K562 (cell line): ENCODE results near the gene MEAF6. TPM values are rescaled to one million over a fixed set of nuclear protein-coding genes. Genes with fewer than 3 reads are reported as not detected.

Source experiments
- ATAC-seq: fragments of 200-7000 bp; cut with Tn5 transposase; 3 replicates; pipeline ENCODE4 v1.9.1; 2020; ENCODE audit warnings: moderate library complexity
- BruUV-seq: library from RNA; stranded (reverse); fragments of 400-500 nt; replicated peaks from 2 replicates; lab custom pipeline; 2021; lab: Mats Ljungman, UMichigan
- CTCF ChIA-PET: fragments of 300-600 bp; formaldehyde crosslinking; extraction: SDS; loops from one replicate; lab custom pipeline; 2021; ENCODE audit warnings: low intra/inter-chr PET ratio; lab: Yijun Ruan, JAX
- POLR2A ChIA-PET: fragments of 300-600, 350-650 bp; sonication (Branson Sonifier 250); formaldehyde crosslinking; extraction: SDS; loops from one replicate; lab custom pipeline; 2021; ENCODE audit warnings: antibody characterized with exemption, inconsistent platforms; lab: Yijun Ruan, JAX
- DNase-seq, 4 experiments: peaks; one replicate each; pipeline versions ENCODE4 v3.0.0 to v3.0.0-alpha.2; 2011 to 2018; ENCODE audit warnings: low spot score in 3 of 4, mixed read lengths in 3 of 4; ENCODE audit errors: extremely low read depth in 1 of 4
- FAIRE-seq: peaks from 2 replicates; lab custom pipeline; 2011; peaks lifted over from hg19 to GRCh38; lab: Jason Lieb, UNC
- H2AFZ ChIP-seq: 2 replicates; pipeline ENCODE4 v1.6.0; 2011; ENCODE audit warnings: low read depth, low read length, control low read depth, inconsistent platforms
- H3K27ac ChIP-seq: fragments of 200-600 bp; 3 replicates; pipeline ENCODE4 v1.8.0; 2011; ENCODE audit warnings: low read depth, mild to moderate bottlenecking, control low read depth, inconsistent platforms, low read length, moderate library complexity, mixed read lengths; ENCODE audit errors: extremely low read depth
- H3K27me3 ChIP-seq, 2 experiments: fragments of 300-600 bp in 1 of 2; 2 replicates in 1 of 2; 3 replicates in 1 of 2; pipeline versions ENCODE4 v1.6.0 to v1.8.0; 2011; ENCODE audit warnings: inconsistent platforms in 2 of 2, low read length in 2 of 2, mild to moderate bottlenecking in 1 of 2, mixed read lengths in 1 of 2, moderate library complexity in 1 of 2; ENCODE audit not compliant: control insufficient read depth in 2 of 2, insufficient read depth in 2 of 2
- H3K36me3 ChIP-seq: fragments of 300-600 bp; 3 replicates; pipeline ENCODE4 v1.8.0; 2011; ENCODE audit warnings: mild to moderate bottlenecking, low read length, inconsistent platforms; ENCODE audit not compliant: control insufficient read depth, insufficient read depth
- H3K4me1 ChIP-seq, 2 experiments: fragments of 200-600 bp in 1 of 2; replicated peaks in 1 of 2; 2 replicates in 1 of 2; 3 replicates in 1 of 2; pipeline versions ENCODE4 v1.5.1 to v1.8.0; 2011; ENCODE audit warnings: inconsistent platforms in 2 of 2, low read length in 2 of 2, mild to moderate bottlenecking in 1 of 2, mixed read lengths in 1 of 2, moderate library complexity in 1 of 2; ENCODE audit not compliant: control insufficient read depth in 2 of 2, insufficient read depth in 2 of 2
- H3K4me2 ChIP-seq: 2 replicates; pipeline ENCODE4 v1.6.1; 2011; ENCODE audit warnings: low read length, control low read depth, inconsistent platforms, mixed read lengths; ENCODE audit not compliant: insufficient read depth
- H3K4me3 ChIP-seq: fragments of 200-600 bp; sonication (generic), shearing (Covaris generic); 2 replicates; pipeline ENCODE4 v1.5.1; 2016; ENCODE audit warnings: control low read depth, inconsistent platforms
- H3K79me2 ChIP-seq: fragments of 200-600 bp; 3 replicates; pipeline ENCODE4 v1.8.0; 2011; ENCODE audit warnings: low read length, inconsistent platforms; ENCODE audit not compliant: control insufficient read depth, insufficient read depth
- H3K9ac ChIP-seq, 2 experiments: 2 replicates each; pipeline versions ENCODE4 v1.6.0 to v1.6.1; 2011; ENCODE audit warnings: low read depth in 2 of 2, low read length in 2 of 2, control low read depth in 1 of 2, inconsistent platforms in 1 of 2, mild to moderate bottlenecking in 1 of 2, mixed read lengths in 1 of 2; ENCODE audit not compliant: insufficient read depth in 1 of 2
- H3K9me1 ChIP-seq: one replicate; pipeline ENCODE4 v1.6.0; 2011; ENCODE audit warnings: inconsistent platforms, mild to moderate bottlenecking, low read length, moderate library complexity; ENCODE audit not compliant: control insufficient read depth, insufficient read depth
- H3K9me3 ChIP-seq: replicated peaks from 2 replicates; pipeline ENCODE4 v1.5.1; 2011; ENCODE audit warnings: low read depth, low read length, inconsistent platforms; ENCODE audit not compliant: control insufficient read depth, insufficient read depth
- H4K20me1 ChIP-seq: replicated peaks from 2 replicates; pipeline ENCODE4 v1.6.1; 2011; ENCODE audit warnings: low read length, inconsistent platforms, mixed read lengths; ENCODE audit not compliant: control insufficient read depth, insufficient read depth
- DDX20 ChIP-seq: fragments of 450-650 bp; IDR thresholded peaks from 2 replicates; pipeline ENCODE4 v1.6.1; 2016; ENCODE audit warnings: missing genetic modification characterization, low read depth, mild to moderate bottlenecking, missing compliant biosample characterization, moderate library complexity
- DIDO1 ChIP-seq: fragments of 450-650 bp; IDR thresholded peaks from 2 replicates; pipeline ENCODE4 v1.6.1; 2016; ENCODE audit warnings: low read depth, missing biosample characterization, missing genetic modification characterization
- NFXL1 ChIP-seq: fragments of 450-650 bp; formaldehyde crosslinking; IDR thresholded peaks from 2 replicates; pipeline ENCODE4 v1.4.0; 2021; ENCODE audit warnings: mild to moderate bottlenecking
- TARDBP ChIP-seq: fragments of 450-650 bp; IDR thresholded peaks from 2 replicates; pipeline ENCODE4 v1.6.1; 2016
- TFAP4 ChIP-seq: sonication (generic); formaldehyde crosslinking; IDR thresholded peaks from 2 replicates; pipeline ENCODE4 v1.8.0; 2022; ENCODE audit warnings: missing genetic modification reagents, mild to moderate bottlenecking, moderate library complexity, borderline replicate concordance
- ZBTB5 ChIP-seq: fragments of 450-650 bp; IDR thresholded peaks from 2 replicates; pipeline ENCODE4 v1.6.1; 2017; ENCODE audit warnings: antibody characterized with exemption
- ZNF395 ChIP-seq: fragments of 200-800 bp; sonication (Bioruptor generic); IDR thresholded peaks from 2 replicates; pipeline ENCODE4 v1.6.1; 2017; ENCODE audit warnings: missing genetic modification characterization, missing compliant biosample characterization
- WGBS: fragments of 100-300 bp; shearing (Covaris generic); methylation state at CpG from one replicate; pipeline ENCODE4 v1.1.6; 2016; ENCODE audit warnings: low coverage, mixed read lengths; ENCODE audit not compliant: insufficient coverage; ENCODE audit errors: missing lambda C conversion rate; 5-methylcytosine and 5-hydroxymethylcytosine counted together
- in situ Hi-C: fragments of 300-500 bp; cut with MboI; formaldehyde crosslinking; loops from 4 replicates; pipeline ENCODE4 v1.15.0; 2018; ENCODE audit warnings: inconsistent platforms, mixed read lengths
- intact Hi-C: fragments of 100-400 bp; cut with micrococcal nuclease; formaldehyde crosslinking; loops from 2 replicates; pipeline ENCODE4 v1.14.2; 2022
- polyA plus RNA-seq, 8 experiments: library from polyadenylated mRNA; depleted of rRNA in 4 of 8; stranded (reverse) in 5 of 8; unstranded in 3 of 8; fragments of >200 nt; fragmentation: Nextera tagmentation in 2 of 8; fragmentation: Illumina TruSeq in 1 of 8; extraction: Ambion mirVana in 2 of 8; extraction: Trizol in 1 of 8; gene quantifications; 2 replicates each; pipeline versions ENCODE4 v1.2.1 to v1.2.3, GENCODE V29; 2011 to 2014; ENCODE audit warnings: inconsistent platforms in 1 of 8, missing spikeins in 1 of 8
- total RNA-seq, 7 experiments: library from RNA; depleted of rRNA in 6 of 7; stranded (reverse); fragments of >200 nt in 6 of 7; fragmentation: Illumina TruSeq in 2 of 7; extraction: Trizol in 2 of 7; gene quantifications; 2 replicates each; pipeline versions ENCODE4 v1.2.1 to v1.2.3, GENCODE V29; 2011 to 2021; ENCODE audit warnings: low replicate concordance in 1 of 7

MEAF6 gene
- total and polyA plus RNA-seq, 9 of the 15 experiments (the other 6 are each of a cell fraction or from before 2014, with no cell fraction given) = 55.0 to 151 (median 92.3) TPM

GRCh38 chr1:37461698-37462436 is 52.7 kb downstream of the MEAF6 start:
- 30% methylated on average over 9 of the region's 9 CpGs for WGBS
- Histone ChIP-seq H3K27ac (no peak overlapping the region), H3K27me3 (peaks cover 5 to 7% of the 10 kb centered on the region in 2 experiments; a peak in 4 of 5 replicates), H2AFZ (no peak overlapping the region), H3K9me3 (no peaks in the 10 kb centered on the region), H3K9me1 (no peaks in the 10 kb centered on the region), H3K4me1 (peaks cover 0 to 2% of the 10 kb centered on the region in 2 experiments; a peak in 3 of 5 replicates), H4K20me1 (no peaks in the 10 kb centered on the region), H3K36me3 (no peaks in the 10 kb centered on the region)
- DNase-seq (no peak), ATAC-seq (no peak)
- BruUV-seq = no TSS peak
- intact Hi-C loops = no loop called here
- CTCF ChIA-PET = no interaction called here
- TF ChIP-seq TARDBP (no peak), ZBTB5 (no peak), ZNF395 (CRISPR knock-in tag) (no peak), NFXL1 (CRISPR knock-in tag) (no peak), DIDO1 (tag) (no peak), TFAP4 (CRISPR knock-in tag) (no peak), DDX20 (tag) (no peak)
- TF ChIP-seq, all 486 proteins: peak for 0
- POLR2A ChIA-PET = interaction anchor here (0.6 to 7.1 kb wide), 3 partner anchors 15 to 346 kb away, joined by 3 to 64 read pairs (median 3); partner anchors contain the start of genes YRDC and ZC3H12A
- Histone ChIP-seq H3K4me2 (no peak overlapping the region), H3K9ac (no peak overlapping the region), H3K79me2 (no peaks in the 10 kb centered on the region), H3K4me3 (no peak overlapping the region)
- in situ Hi-C loops = no loop called here
- no peak for FAIRE-seq
